HepG2 (cell line): ENCODE results near the gene SALL4. TPM values are rescaled to one million over a fixed set of nuclear protein-coding genes. Genes with fewer than 3 reads are reported as not detected.
A peak's percentile ranks its signal among the peaks of the same experiment; 100 is the strongest.

Experiments used
- ADNP ChIP-seq: sonication (generic); formaldehyde crosslinking; IDR thresholded peaks from 2 replicates; pipeline ENCODE4 v1.4.0; 2020; ENCODE audit warnings: missing genetic modification reagents
- BHLHE40 ChIP-seq: IDR thresholded peaks from 2 replicates; pipeline ENCODE4 v1.6.1; 2011; ENCODE audit warnings: low read length, improper control_type of control experiment
- CEBPG ChIP-seq: IDR thresholded peaks from 2 replicates; pipeline ENCODE4 v1.6.1; 2016
- CTCF ChIP-seq: sonication (generic); formaldehyde crosslinking; IDR thresholded peaks from 2 replicates; pipeline ENCODE4 v1.5.0; 2020; ENCODE audit warnings: mild to moderate bottlenecking, missing genetic modification reagents, moderate library complexity
- DRAP1 ChIP-seq: IDR thresholded peaks from 2 replicates; pipeline ENCODE4 v1.6.1; 2016; ENCODE audit warnings: missing genetic modification reagents, missing compliant biosample characterization
- FOXM1 ChIP-seq: sonication (generic); formaldehyde crosslinking; IDR thresholded peaks from 2 replicates; pipeline ENCODE4 v1.5.0; 2020; ENCODE audit warnings: missing genetic modification reagents
- HOMEZ ChIP-seq: IDR thresholded peaks from 2 replicates; pipeline ENCODE4 v1.6.1; 2016; ENCODE audit warnings: low read depth
- JUNB ChIP-seq: sonication (generic); formaldehyde crosslinking; IDR thresholded peaks from 2 replicates; pipeline ENCODE4 v1.8.0; 2022; ENCODE audit warnings: missing genetic modification reagents, mild to moderate bottlenecking, borderline replicate concordance
- MAFK ChIP-seq, 2 experiments: IDR thresholded peaks in 1 of 2; conservative IDR thresholded peaks in 1 of 2; 2 replicates each; pipeline ENCODE4 v1.6.1; 2011; ENCODE audit warnings: improper control_type of control experiment in 2 of 2, low read length in 2 of 2
- MED8 ChIP-seq: sonication (generic); formaldehyde crosslinking; IDR thresholded peaks from 2 replicates; pipeline ENCODE4 v1.8.1; 2023; ENCODE audit warnings: mild to moderate bottlenecking, missing genetic modification reagents; ENCODE audit not compliant: insufficient replicate concordance
- NFATC3 ChIP-seq: sonication (generic); formaldehyde crosslinking; IDR thresholded peaks from 2 replicates; pipeline ENCODE4 v1.5.1; 2020; ENCODE audit warnings: mild to moderate bottlenecking, missing genetic modification reagents
- NPAS2 ChIP-seq: sonication (generic); formaldehyde crosslinking; IDR thresholded peaks from 2 replicates; pipeline ENCODE4 v1.8.0; 2022; ENCODE audit warnings: mild to moderate bottlenecking, missing genetic modification reagents, borderline replicate concordance
- RFX5 ChIP-seq: IDR thresholded peaks from 2 replicates; pipeline ENCODE4 v1.6.1; 2011; ENCODE audit warnings: low read depth, low read length, improper control_type of control experiment
- SMAD3 ChIP-seq: sonication (generic); formaldehyde crosslinking; IDR thresholded peaks from 2 replicates; pipeline ENCODE4 v1.4.0; 2020; ENCODE audit warnings: missing genetic modification reagents
- SNRNP70 ChIP-seq: fragments of 200-400 bp; formaldehyde crosslinking; IDR thresholded peaks from 2 replicates; pipeline ENCODE4 v1.6.1; 2017; ENCODE audit warnings: mild to moderate bottlenecking, low read depth, low read length, moderate library complexity
- TARDBP ChIP-seq: sonication (generic); formaldehyde crosslinking; IDR thresholded peaks from 2 replicates; pipeline ENCODE4 v1.8.0; 2022; ENCODE audit warnings: mild to moderate bottlenecking, missing genetic modification reagents
- ZMYM2 ChIP-seq: sonication (generic); formaldehyde crosslinking; IDR thresholded peaks from 2 replicates; pipeline ENCODE4 v1.8.0; 2022; ENCODE audit warnings: mild to moderate bottlenecking, missing genetic modification reagents
- ZNF121 ChIP-seq: sonication (generic); formaldehyde crosslinking; IDR thresholded peaks from 2 replicates; pipeline ENCODE4 v1.5.0; 2020; ENCODE audit warnings: mild to moderate bottlenecking, missing genetic modification reagents
- ZNF256 ChIP-seq: sonication (generic); formaldehyde crosslinking; conservative IDR thresholded peaks from 2 replicates; pipeline ENCODE4 v1.4.0; 2020; ENCODE audit warnings: missing genetic modification reagents
- ZNF276 ChIP-seq: sonication (generic); formaldehyde crosslinking; IDR thresholded peaks from 2 replicates; pipeline ENCODE4 v1.4.0; 2020; ENCODE audit warnings: mild to moderate bottlenecking, low read depth, missing genetic modification reagents
- ZNF343 ChIP-seq: sonication (generic); formaldehyde crosslinking; IDR thresholded peaks from 2 replicates; pipeline ENCODE4 v1.4.0; 2020; ENCODE audit warnings: mild to moderate bottlenecking, missing genetic modification reagents
- ZNF432 ChIP-seq: sonication (generic); formaldehyde crosslinking; IDR thresholded peaks from 2 replicates; pipeline ENCODE4 v1.5.0; 2020; ENCODE audit warnings: missing genetic modification reagents, mild to moderate bottlenecking, borderline replicate concordance
- ZNF484 ChIP-seq: sonication (generic); formaldehyde crosslinking; IDR thresholded peaks from 2 replicates; pipeline ENCODE4 v1.5.1; 2020; ENCODE audit warnings: mild to moderate bottlenecking, low read depth, missing genetic modification reagents, borderline replicate concordance
- polyA plus RNA-seq, 8 experiments: library from polyadenylated mRNA; depleted of rRNA in 3 of 8; stranded (reverse) in 7 of 8; unstranded in 1 of 8; fragments of >200 nt; fragmentation: Illumina TruSeq in 4 of 8; extraction: Trizol in 4 of 8; gene quantifications; 2 replicates each; pipeline versions ENCODE4 v1.2.1 to v1.2.3, GENCODE V29; 2011 to 2016; ENCODE audit warnings: low read depth in 4 of 8, missing spikeins in 1 of 8, mixed read lengths in 1 of 8; ENCODE audit not compliant: insufficient read depth in 1 of 8
- total RNA-seq, 5 experiments: library from RNA; depleted of rRNA; stranded (reverse); fragments of >200 nt; fragmentation: Illumina TruSeq; extraction: Trizol; gene quantifications; 2 replicates each; pipeline ENCODE4 v1.2.3, GENCODE V29; 2016; ENCODE audit warnings: low read depth in 1 of 5

SALL4 gene
- total and polyA plus RNA-seq, 2 of the 13 experiments (the other 11 are each of a cell fraction or from before 2014, with no cell fraction given), result 0.33 to 1.8 TPM

GRCh38 chr20:51800060-51800871 is 2.1 kb downstream of the SALL4 start (continued):
- TF ChIP-seq JUNB (no peak), ZNF256 (CRISPR knock-in tag) (0 out of 2 replicates have a peak, but pooled peaks have one; percentile 63), MED8 (CRISPR knock-in tag) (no peak), ZNF121 (CRISPR knock-in tag) (peak; percentile 61; the same call in 1 of the 2 replicates), ZNF276 (CRISPR knock-in tag) (0 out of 2 replicates have a peak, but pooled peaks have one; percentile 61), NFATC3 (CRISPR knock-in tag) (no peak), ZNF432 (CRISPR knock-in tag) (no peak), DRAP1 (CRISPR knock-in tag) (peak; percentile 67; the same call in 1 of the 2 replicates), NPAS2 (no peak), FOXM1 (CRISPR knock-in tag) (no peak), RFX5 (no peak; the same call in 1 of the 2 replicates), BHLHE40 (peak; percentile 52; the same call in 1 of the 2 replicates), HOMEZ (CRISPR knock-in tag) (peak; percentile 43; the same call in 1 of the 2 replicates), ZMYM2 (CRISPR knock-in tag) (no peak), ZNF343 (CRISPR knock-in tag) (no peak), ADNP (CRISPR knock-in tag) (no peak), SNRNP70 (no peak), CEBPG (peak; percentile 30; the same call in 1 of the 2 replicates), MAFK (conservative IDR thresholded peaks at IDR 0.05 in 1 of 2, IDR thresholded peaks at IDR 0.05 in 1 of 2; ENCODE audit: low read length in 2 of 2) (no peak), ZNF484 (no peak), CTCF (CRISPR knock-in tag) (peak; percentile 100), TARDBP (CRISPR knock-in tag) (no peak; the same call in 1 of the 2 replicates), SMAD3 (CRISPR knock-in tag) (no peak)
